ENCODE results near the gene C1orf21.
"Not testable (repeated sequence)": the region's sequence is repeated elsewhere in the genome, so short reads cannot be mapped to it uniquely, and the experiment has no call there.

C1orf21 gene

GRCh38 chr1:184386312-184387068 lies at the start of gene C1orf21:
TSS of gene C1orf21 (plus strand) at chr1:184387029. CDS start at chr1:184477510, 90,481 bp downstream.
- peak; percentile 54 for DNase-seq (ENCODE audit: low read depth)
- H3K4me3 ChIP-seq (ENCODE audit: control insufficient read depth, low read depth, low read length) = peak within 1 kb of the TSS; percentile 74
- no peak for TF ChIP-seq CTCF (IDR thresholded peaks at IDR 0.05; ENCODE audit: control insufficient read depth, insufficient read depth, low read depth, low read length, missing control alignments)

GRCh38 chr1:184337865-184338264 lies 49.0 kb upstream of the C1orf21 start:
- DNase-seq (ENCODE audit: low read depth) = not testable (repeated sequence)

GRCh38 chr1:184340984-184341383 lies 45.8 kb upstream of the C1orf21 start:
- no peak overlapping the region for H3K4me3 ChIP-seq (ENCODE audit: control insufficient read depth, low read depth, low read length)
- DNase-seq (ENCODE audit: low read depth) = no peak
- peak; percentile 36 for TF ChIP-seq CTCF (IDR thresholded peaks at IDR 0.05; ENCODE audit: control insufficient read depth, insufficient read depth, low read depth, low read length, missing control alignments)

More at GRCh38 chr1:184337865-184338264, 49.0 kb upstream of the C1orf21 start:
- not testable (repeated sequence) for H3K4me3 ChIP-seq (ENCODE audit: control insufficient read depth, low read depth, low read length)

GRCh38 chr1:184350573-184350972 lies 36.3 kb upstream of the C1orf21 start:
- DNase-seq (ENCODE audit: low read depth) = no peak
- no peak for TF ChIP-seq CTCF (IDR thresholded peaks at IDR 0.05; ENCODE audit: control insufficient read depth, insufficient read depth, low read depth, low read length, missing control alignments)

GRCh38 chr1:184351416-184351975 lies 35.3 kb upstream of the C1orf21 start:
- DNase-seq (ENCODE audit: low read depth) = no peak
- no peak for TF ChIP-seq CTCF (IDR thresholded peaks at IDR 0.05; ENCODE audit: control insufficient read depth, insufficient read depth, low read depth, low read length, missing control alignments)
- no peak overlapping the region for H3K4me3 ChIP-seq (ENCODE audit: control insufficient read depth, low read depth, low read length)

More at GRCh38 chr1:184350573-184350972, 36.3 kb upstream of the C1orf21 start:
- no peak overlapping the region for H3K4me3 ChIP-seq (ENCODE audit: control insufficient read depth, low read depth, low read length)

- no peak for DNase-seq (ENCODE audit: low read depth)
- no peak overlapping the region for H3K4me3 ChIP-seq (ENCODE audit: control insufficient read depth, low read depth, low read length)
- no peak for TF ChIP-seq CTCF (IDR thresholded peaks at IDR 0.05; ENCODE audit: control insufficient read depth, insufficient read depth, low read depth, low read length, missing control alignments)
These were observed 34.1 kb upstream of the C1orf21 start for GRCh38 chr1:184352776-184353175.

GRCh38 chr1:184354719-184355118 lies 32.1 kb upstream of the C1orf21 start:
- no peak for DNase-seq (ENCODE audit: low read depth)
- no peak overlapping the region for H3K4me3 ChIP-seq (ENCODE audit: control insufficient read depth, low read depth, low read length)
- TF ChIP-seq CTCF (IDR thresholded peaks at IDR 0.05; ENCODE audit: control insufficient read depth, insufficient read depth, low read depth, low read length, missing control alignments) = no peak
